NCI-H345 treated with DMSO at 0.1 percent for 48 hours (cell line): ENCODE results near the gene THBD.

Source experiments
- DNase-seq: peaks from one replicate; lab custom pipeline; 2025; ENCODE audit not compliant: unreplicated experiment; lab: John Stamatoyannopoulos, UW

Gene THBD

GRCh38 chr20:23085436-23086055 is 36.1 kb upstream of the THBD start:
- DNase-seq, result no peak

GRCh38 chr20:23084845-23085365 is 35.4 kb upstream of the THBD start:
- no peak for DNase-seq

- DNase-seq, result no peak
Observed at GRCh38 chr20:23084282-23084844, 34.9 kb upstream of the THBD start.

GRCh38 chr20:23083553-23084220 is 34.2 kb upstream of the THBD start:
- no peak for DNase-seq

GRCh38 chr20:23082846-23083552 is 33.5 kb upstream of the THBD start:
- no peak for DNase-seq

GRCh38 chr20:23081263-23081819 is 31.9 kb upstream of the THBD start:
- DNase-seq, result no peak

GRCh38 chr20:23080521-23080920 is 31.0 kb upstream of the THBD start:
- DNase-seq, result no peak

- no peak for DNase-seq
Observed at GRCh38 chr20:23079926-23080325, 30.5 kb upstream of the THBD start.

- DNase-seq, result no peak
Observed at GRCh38 chr20:23079016-23079351, 29.5 kb upstream of the THBD start.

- DNase-seq, result no peak
Observed at GRCh38 chr20:23078351-23079015, 29.0 kb upstream of the THBD start.

GRCh38 chr20:23077277-23077676 is 27.8 kb upstream of the THBD start:
- DNase-seq, result no peak

GRCh38 chr20:23074052-23074451 is 24.6 kb upstream of the THBD start:
- no peak for DNase-seq

- DNase-seq, result no peak
Observed at GRCh38 chr20:23072892-23073586, 23.6 kb upstream of the THBD start.

- DNase-seq, result no peak
Observed at GRCh38 chr20:23071996-23072395, 22.5 kb upstream of the THBD start.

- no peak for DNase-seq
Observed at GRCh38 chr20:23071398-23071797, 21.9 kb upstream of the THBD start.

- DNase-seq, result no peak
Observed at GRCh38 chr20:23069108-23069507, 19.6 kb upstream of the THBD start.

- no peak for DNase-seq
Observed at GRCh38 chr20:23068283-23068682, 18.8 kb upstream of the THBD start.

GRCh38 chr20:23066772-23067171 is 17.3 kb upstream of the THBD start:
- DNase-seq, result no peak

GRCh38 chr20:23065266-23066201 is 16.1 kb upstream of the THBD start:
- DNase-seq, result no peak
